Amygdala (tissue), 56 donors: Measurements from ENCODE around the gene COL4A2.

Source experiments
- DNase-seq, 56 donors: peaks; one replicate each; lab custom pipeline; 2025; lab: John Stamatoyannopoulos, UW

COL4A2 gene

DNA sequence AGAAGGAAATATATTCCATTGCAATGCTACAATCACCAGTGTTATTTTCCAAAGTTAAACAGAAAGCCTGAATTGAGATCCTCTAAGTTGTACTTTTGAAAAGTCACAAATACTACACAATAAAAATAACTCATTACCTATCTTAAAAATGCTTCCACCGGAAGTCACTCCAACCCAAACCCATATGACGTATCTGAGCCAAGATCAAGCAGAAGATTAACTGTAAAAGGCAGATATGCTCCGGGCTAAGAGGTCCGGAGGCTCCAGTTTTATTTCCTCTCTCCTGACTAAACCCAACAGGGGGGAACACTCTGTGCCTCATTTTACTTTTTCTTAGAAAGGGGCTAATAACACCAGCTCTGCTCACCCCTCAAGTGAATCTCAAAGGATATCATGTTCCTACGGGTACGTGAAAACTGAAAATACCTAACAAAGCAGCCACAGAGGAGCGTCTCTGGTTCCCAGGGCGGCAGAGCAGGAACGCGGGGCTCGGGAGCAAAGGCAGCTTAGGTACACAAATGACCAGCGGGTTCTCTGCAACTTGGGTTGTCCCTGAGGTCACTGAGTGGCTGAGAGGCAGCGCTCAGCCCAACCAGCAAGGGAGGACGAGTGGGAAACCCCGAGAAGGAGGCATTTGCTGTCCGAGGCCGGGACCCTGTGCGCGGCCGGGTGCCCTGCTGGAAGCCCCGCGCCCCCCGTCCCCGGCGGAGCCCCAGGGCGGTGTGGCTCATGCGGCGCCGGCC lies 253.7 kb downstream of the COL4A2 start:
- peak in 2 of 56 donors; percentile 17 to 41 for DNase-seq

DNA sequence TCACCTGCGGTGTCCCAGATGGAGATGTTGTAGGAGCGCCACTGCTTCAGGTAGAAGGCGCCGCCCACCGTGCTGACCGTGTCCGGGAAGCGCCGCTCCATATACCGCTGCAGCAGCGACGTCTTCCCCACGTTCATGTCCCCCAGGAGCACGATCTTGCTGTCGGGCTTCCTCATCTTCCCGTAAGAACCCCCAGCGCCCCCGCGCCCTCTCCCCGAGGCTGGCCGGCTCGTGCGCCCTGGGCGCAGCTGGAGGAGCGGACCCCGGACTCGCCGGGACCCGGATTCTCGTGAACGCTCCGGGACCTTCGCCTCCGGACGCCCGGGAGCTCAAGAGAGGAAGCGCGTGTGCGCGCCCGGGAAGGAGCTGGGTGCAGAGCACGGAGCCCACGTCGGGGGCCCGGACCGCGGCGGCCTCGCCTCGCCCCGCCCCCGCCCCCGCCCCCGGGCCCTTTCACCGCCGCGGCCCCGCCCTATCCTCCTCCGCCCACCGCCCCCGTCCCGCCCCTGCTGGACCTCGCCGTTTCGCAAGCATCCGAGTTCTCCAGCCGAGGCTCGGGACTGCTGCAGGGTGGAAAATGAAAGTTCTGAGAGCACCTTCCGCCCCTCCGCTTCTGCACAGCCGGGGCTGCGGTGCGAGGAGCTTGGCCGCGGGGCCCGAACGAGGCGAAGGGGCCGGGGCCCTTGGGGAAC lies 254.4 kb downstream of the COL4A2 start, which contains the start of gene RAB20:
Gene RAB20, minus strand, starts transcription at position 379 of the 692 bp plus-strand sequence. Its CDS starts 203 bp downstream, at position 176.
- peak in 38 of 56 donors; percentile 16 to 75 (median 49) for DNase-seq

DNA sequence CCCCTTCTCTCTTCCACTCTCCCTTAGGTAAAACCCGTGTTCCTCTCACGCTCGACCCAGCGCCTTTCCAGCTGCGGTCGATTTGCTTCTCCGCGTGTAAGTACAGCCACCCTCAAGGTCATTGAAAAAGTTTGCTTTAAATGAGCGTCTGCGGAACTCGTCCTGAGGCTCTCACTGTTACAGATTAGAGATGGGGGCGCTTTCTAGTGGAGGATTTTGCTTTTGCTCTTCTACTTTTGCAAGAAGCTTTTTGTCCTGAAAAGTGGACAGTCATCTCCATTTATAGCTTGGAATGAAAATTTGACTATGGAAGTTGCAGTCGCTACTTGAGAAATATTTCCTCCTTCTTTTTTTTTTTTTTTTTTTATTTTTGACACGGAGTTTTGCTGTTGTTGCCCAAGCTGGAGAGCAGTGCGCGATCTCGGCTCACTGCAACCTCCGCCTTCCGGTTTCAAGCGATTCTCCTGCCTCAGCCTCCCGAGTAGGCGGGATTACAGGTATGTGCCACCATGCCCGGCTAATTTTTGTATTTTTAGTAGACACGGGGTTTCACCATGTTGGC lies 255.0 kb downstream of the COL4A2 start:
- no peak for DNase-seq
